NCI-H128 (cell line): ENCODE data around the gene FERMT3.
"Not testable (repeated sequence)": the region's sequence is repeated elsewhere in the genome, so short reads cannot be mapped to it uniquely, and the experiment has no call there.

Source experiments
- DNase-seq: peaks from one replicate; lab custom pipeline; 2025; ENCODE audit not compliant: unreplicated experiment; lab: John Stamatoyannopoulos, UW

The FERMT3 gene

DNA sequence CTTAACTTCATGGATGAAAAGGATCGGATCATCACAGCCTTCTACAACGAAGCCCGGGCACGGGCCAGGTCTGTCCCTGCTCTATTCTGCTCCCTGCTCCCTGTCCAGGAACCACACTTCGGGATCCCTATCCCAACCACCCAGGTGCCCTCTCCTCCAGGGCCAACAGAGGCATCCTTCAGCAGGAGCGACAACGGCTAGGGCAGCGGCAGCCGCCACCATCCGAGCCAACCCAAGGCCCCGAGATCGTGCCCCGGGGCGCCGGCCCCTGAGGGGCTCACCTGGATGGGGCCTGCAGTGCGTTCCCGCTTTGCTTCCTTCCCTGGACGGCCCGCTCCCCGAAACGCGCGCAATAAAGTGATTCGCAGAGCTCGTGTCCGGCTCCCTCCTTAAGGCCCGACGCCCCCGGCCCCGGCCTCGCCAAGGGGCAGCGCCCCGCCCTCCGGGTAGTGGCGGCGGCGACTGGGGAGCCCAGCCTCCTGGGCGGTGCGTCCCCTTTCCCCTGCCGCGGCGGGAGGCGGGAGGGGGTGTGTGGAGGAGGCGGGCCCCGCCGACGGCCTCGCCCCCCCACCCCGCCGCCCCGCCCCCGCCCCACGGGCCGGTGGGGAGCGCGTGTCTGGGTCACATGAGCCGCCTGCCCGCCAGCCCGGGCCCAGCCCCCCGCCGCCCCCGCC is 27.5 kb downstream of the FERMT3 start, which contains the start of gene VEGFB:
VEGFB (plus strand) TSS at position 672 of the 674 bp plus-strand sequence. CDS start 250 bp downstream, outside the sequence.
- DNase-seq, result no peak

DNA sequence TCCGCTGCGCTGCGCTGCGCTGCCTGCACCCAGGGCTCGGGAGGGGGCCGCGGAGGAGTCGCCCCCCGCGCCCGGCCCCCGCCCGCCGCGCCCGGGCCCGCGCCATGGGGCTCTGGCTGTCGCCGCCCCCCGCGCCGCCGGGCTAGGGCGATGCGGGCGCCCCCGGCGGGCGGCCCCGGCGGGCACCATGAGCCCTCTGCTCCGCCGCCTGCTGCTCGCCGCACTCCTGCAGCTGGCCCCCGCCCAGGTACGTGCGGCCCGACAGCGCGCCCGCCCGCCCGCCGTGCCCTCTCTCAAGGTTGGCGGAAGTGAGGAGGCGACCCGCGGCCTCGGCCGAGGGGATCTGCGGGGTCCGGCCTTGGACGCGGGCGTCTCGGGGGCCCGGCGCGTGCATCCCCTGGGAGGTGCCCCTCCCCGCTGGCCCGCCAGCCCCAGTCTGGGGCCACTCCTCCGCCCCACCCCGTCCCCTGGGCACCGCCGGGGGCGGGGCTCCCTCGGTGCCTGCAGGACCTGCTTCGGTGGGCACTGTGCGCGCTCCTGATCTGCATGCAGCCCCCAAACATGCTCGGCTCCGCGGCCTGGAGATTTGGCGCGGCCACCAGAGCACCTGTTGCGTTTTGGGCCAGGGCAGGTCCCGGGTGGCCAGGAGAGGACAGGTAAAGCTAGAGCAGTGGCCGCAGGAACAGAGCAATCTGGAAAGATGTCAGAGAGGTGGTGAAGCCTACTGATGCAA is 28.3 kb downstream of the FERMT3 start:
- no peak for DNase-seq

GRCh38 chr11:64235437-64236161 is 29.1 kb downstream of the FERMT3 start:
- DNase-seq, result no peak

DNA sequence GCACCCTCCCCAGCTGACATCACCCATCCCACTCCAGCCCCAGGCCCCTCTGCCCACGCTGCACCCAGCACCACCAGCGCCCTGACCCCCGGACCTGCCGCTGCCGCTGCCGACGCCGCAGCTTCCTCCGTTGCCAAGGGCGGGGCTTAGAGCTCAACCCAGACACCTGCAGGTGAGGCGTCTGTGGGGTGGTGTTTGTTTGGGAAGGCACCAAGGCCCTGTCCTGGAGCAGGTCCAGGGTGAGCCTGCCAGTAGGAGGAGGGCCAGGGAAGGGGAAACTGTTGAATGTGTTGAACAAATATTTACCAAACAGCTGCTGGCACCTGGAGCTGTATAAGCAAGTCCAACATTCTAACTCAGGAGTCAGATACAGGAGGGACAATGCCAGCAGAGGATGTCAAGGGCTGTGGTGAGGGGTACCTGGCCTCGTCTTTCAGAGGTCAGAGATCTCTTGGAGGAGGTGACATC is 31.0 kb downstream of the FERMT3 start:
- DNase-seq, result no peak

GRCh38 chr11:64238076-64238475 is 31.6 kb downstream of the FERMT3 start:
- DNase-seq, result no peak

DNA sequence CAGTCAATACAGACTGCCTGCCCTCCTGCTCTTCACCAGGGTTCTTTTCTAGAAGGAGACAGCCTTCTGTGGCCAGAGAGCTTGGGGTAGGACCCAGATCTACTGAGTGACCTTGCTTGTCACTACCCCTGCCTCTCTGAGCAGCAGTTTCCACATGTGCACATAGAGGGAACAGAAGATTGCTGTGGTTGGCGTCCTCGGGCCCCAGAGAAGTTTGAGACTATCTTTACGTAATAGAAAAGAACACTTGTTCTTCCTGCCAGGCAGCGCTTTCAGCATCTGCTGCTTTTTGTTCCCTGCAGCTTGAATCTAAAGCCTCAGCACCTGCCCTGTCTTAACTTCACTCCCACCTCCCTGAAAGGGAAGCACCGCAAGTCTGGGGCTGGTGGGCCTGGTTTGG is 32.5 kb downstream of the FERMT3 start:
- no peak for DNase-seq

DNA sequence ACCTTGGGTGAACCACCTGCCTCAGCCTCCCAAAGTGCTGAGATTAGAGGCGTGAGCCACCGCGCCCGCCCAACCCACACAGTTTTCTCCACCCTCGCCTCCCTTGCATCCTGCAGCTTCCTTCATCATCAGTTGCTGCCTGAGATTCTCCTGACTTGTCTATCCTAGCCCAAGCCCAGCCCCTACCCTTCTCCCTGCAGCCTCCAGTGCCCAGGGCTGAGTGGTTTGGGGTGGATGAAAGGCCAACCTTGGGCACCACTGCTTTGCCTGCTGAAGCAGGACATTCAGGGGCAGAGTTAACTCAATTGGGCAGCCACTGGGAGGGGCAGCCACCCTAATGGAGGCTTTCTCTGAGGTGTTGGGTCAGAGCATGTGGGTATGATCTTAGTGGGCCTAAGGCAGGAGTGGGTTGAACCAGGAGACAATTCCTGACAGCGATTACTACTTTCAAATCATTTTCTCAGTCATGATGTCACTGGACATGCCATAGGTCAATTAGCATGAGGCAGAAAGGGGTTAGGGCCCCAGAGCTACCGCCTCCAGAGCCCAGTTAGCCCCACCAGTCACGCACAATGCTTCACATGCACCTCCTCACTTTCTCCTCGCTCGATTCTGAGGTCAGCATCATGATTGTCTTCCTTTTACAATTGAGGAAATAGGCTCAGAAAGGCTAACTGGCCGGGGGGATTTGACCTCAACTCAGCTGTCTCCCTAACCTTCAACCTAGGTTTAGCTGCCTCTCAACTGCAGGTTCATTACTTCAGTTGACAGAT is 33.3 kb downstream of the FERMT3 start:
- no peak for DNase-seq

DNA sequence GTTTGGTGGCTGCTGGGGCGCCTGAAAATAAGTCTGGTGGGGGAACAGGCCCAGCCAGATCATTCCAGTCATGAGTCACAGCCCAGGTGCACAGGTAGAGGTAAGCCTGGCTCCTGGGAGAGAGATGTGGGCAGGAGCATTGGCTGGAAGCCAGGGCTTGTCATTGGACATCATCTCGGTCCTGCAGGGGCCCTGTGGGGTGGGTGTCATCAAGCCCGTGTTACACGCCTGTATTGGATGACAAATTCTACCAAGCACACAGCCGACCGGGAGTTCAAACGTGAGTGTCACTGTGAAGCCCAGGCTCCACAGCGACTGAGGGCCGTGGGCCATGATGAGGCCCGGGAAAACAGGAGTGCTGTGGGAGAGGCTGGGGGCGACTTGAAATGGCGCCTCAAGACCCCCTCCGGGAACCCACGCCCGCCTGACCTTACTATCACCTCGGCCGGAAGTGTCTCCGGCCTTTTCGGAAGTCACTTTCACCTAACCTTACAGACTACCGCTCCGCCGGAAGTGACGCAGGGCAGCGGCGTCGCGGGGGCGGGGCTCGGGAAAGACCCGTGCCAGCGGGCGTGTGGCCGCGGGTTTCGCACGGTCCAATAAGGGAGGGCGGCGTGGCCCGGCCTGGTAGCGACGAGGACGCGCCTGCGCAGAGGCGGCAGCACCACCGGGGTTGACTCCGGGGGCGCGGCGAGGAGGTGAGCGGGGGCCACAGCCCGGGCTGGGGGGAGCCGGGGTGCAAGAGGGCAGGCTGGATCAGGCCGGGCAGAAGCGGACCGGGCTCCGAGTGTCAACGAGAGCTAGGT is 34.1 kb downstream of the FERMT3 start, which contains the start of gene FKBP2:
FKBP2 (plus strand) TSS at position 661 of the 806 bp plus-strand sequence. CDS start 1,293 bp downstream, outside the sequence.
- DNase-seq, result peak; percentile 93

GRCh38 chr11:64241241-64241490 is 34.6 kb downstream of the FERMT3 start:
- peak; percentile 95 for DNase-seq

GRCh38 chr11:64241491-64242374 is 35.2 kb downstream of the FERMT3 start:
- no peak for DNase-seq

DNA sequence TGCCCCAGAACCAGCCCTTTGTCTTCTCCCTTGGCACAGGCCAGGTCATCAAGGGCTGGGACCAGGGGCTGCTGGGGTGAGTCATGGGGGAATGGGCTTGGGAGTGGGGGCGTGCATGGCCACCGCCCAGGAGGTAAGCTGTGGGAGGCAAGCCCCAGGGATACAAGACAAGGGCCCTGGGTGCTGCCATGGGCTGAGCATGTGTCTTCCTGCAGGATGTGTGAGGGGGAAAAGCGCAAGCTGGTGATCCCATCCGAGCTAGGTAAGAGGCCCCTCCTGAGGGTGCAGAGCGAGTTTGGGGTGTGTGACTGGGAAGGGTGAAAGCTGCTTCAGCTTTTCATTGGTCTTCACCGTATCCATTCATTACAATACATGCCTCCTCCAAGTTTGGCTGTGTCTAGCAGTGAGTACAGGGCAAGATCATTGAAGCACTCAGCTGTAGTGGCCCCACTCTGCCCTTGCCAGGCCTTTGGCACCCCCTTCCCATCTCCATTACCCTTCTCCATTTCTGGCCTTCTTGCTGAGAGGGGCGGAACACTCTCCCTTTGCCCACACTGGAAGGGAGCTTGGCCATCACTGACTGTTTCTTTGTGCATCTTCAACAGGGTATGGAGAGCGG is 36.8 kb downstream of the FERMT3 start:
- no peak for DNase-seq

DNA sequence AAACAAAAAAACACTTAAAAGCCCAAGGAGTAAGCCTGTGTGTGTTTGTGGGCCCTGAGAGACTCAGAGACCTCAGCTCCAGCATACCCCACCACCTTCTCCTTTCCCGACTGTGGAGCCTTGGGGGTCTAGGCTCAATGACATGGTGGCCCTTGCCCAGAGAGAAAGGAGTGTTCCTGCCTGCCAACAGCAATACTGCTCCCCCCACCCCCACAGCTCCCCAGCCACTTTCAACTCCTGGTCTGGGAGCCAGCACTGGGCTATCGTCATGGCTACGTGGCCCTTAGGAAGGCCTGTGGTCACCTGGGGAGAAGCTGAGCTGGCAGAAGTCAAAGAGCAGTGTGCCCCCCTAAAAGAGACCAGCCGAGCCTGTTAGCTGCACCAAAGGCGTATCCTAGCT is 37.6 kb downstream of the FERMT3 start:
- no peak for DNase-seq

DNA sequence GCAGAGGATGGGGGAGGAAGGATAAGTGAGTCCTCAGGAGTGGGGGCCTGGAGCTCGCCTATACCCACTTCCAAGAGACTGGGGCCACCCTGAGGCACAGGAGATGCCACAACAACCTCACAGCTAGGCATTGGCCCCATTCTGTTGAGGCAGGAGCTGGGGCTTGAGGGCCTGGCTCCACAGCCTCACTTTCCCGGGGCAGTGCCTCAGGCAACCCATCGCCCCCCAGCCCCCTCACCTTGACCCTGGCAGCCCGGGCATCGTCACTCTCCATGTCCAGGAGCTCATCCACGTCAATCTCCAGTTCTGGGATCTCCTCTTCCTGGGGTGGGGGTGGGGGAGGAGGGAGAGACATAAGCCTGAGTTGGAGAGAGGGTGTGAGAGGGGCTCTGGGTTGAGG is 38.4 kb downstream of the FERMT3 start:
- no peak for DNase-seq

DNA sequence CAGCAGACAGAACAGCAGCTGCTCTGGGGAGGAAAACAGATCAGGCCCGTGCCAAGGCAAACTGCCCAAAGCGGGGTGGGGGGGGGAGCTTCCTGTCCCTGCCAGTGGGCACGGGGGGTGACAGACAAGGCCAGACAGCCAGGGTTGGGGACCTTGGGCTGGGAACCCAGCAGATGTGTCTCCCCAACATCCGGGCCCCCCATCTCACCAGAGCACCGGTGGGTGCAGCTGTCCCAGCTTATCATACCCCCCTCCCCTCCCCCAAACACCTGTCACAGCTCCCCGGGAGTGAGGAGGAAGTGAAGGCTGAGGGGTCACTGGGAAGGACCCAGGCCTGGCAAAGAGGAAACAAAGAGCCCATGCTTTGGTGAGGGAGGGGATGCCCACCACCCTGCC is 38.9 kb downstream of the FERMT3 start:
- no peak for DNase-seq

GRCh38 chr11:64245797-64246620 is 39.5 kb downstream of the FERMT3 start:
- no peak for DNase-seq

GRCh38 chr11:64246621-64246870 is 40.0 kb downstream of the FERMT3 start:
- not testable (repeated sequence) for DNase-seq

DNA sequence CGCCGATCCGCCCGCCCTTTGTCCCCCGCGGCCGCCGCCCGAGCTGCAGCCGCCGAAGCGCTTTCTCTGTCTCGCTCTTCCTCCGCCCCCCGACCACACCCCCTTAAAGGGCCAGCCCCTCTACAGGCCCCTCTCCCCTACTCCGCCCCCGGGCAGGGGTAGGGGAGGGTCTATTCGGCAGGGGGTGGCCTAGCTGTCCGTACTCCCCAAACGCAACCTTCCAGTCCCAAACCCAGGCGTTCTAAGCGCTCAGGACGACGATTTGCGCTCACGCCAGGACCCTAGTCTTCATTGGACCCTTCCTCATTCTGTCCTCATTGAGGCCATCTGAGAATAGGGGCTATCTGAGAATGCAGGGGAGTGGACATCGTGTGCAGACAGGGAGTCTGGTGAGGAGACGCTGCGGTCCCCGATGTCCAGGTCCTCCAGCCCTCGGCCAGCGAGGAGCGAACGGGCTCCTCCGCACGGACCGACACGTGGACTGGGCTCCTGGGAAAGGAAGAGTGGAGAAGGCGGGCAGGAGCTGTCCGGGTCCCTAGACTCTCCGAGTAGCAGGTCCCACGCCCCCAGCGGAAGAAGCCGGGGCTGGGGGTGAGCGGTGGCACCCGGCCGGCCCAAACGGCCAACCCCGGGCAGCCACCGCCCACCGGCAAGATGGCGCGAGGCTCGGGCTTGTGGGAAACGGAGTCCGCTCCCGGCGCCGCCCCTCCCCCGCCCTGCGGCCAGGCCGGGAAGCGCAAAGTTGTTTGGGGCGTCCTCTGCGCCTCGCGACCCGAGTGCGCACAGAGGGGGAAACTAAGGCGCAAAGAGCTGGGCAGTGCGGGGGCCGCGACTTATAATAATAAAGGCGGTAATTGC is 40.6 kb downstream of the FERMT3 start, which contains the start of gene PPP1R14B:
PPP1R14B (minus strand) TSS at position 73 of the 858 bp plus-strand sequence. CDS start 270 bp downstream, outside the sequence.
- peak; percentile 37 for DNase-seq
